Thoracic aorta (tissue), 2 donors: Measurements from ENCODE around the gene PARP15. TPM values are rescaled to one million over a fixed set of nuclear protein-coding genes. Genes with fewer than 3 reads are reported as not detected.
A peak's percentile ranks its signal among the peaks of the same experiment; 100 is the strongest.

Source experiments
- ATAC-seq: fragments of 150-250 bp; one replicate; pipeline ENCODE4 v1.8.0; 2017; ENCODE audit warnings: low read depth; ENCODE audit not compliant: insufficient number of reproducible peaks, low FRiP score
- DNase-seq: peaks from one replicate; pipeline ENCODE4 v3.0.0-alpha.2; 2020; ENCODE audit warnings: low spot score
- H3K27ac ChIP-seq, 2 donors: fragments of 200-600 bp; sonication (generic); 1 replicate in 1 of 2; 2 replicates in 1 of 2; pipeline ENCODE4 v1.5.1; 2016; ENCODE audit warnings: mild to moderate bottlenecking in 2 of 2, moderate library complexity in 2 of 2
- H3K27me3 ChIP-seq: fragments of 200-600 bp; sonication (generic); replicated peaks from 2 replicates; pipeline ENCODE4 v1.6.0; 2016; ENCODE audit warnings: mild to moderate bottlenecking; ENCODE audit not compliant: insufficient read depth
- H3K36me3 ChIP-seq: fragments of 200-600 bp; sonication (generic); one replicate; pipeline ENCODE4 v1.5.1; 2016
- H3K4me1 ChIP-seq, 2 donors: fragments of 200-600 bp; sonication (generic); 1 replicate in 1 of 2; 2 replicates in 1 of 2; pipeline versions ENCODE4 v1.5.1 to v1.6.0; 2016; ENCODE audit warnings: low read depth in 2 of 2, mild to moderate bottlenecking in 1 of 2; ENCODE audit not compliant: control insufficient read depth in 1 of 2
- H3K4me3 ChIP-seq: fragments of 200-600 bp; sonication (generic); 2 replicates; pipeline ENCODE4 v1.5.1; 2016; ENCODE audit warnings: mild to moderate bottlenecking
- H3K9me3 ChIP-seq: fragments of 200-600 bp; sonication (generic); 2 replicates; pipeline ENCODE4 v1.5.1; 2016
- CTCF ChIP-seq: fragments of 200-600 bp; sonication (generic); IDR thresholded peaks from one replicate; pipeline ENCODE4 v1.5.1; 2019; ENCODE audit warnings: antibody characterized with exemption
- total RNA-seq, 2 donors: library from RNA; depleted of rRNA; stranded (reverse); fragments of >200 nt; gene quantifications; one replicate each; pipeline versions ENCODE4 v1.1.0 to v1.2.3, GENCODE V29; 2016

PARP15 gene
- total RNA-seq, 2 donors from 2014 or later: 4.0 to 4.1 TPM

DNA sequence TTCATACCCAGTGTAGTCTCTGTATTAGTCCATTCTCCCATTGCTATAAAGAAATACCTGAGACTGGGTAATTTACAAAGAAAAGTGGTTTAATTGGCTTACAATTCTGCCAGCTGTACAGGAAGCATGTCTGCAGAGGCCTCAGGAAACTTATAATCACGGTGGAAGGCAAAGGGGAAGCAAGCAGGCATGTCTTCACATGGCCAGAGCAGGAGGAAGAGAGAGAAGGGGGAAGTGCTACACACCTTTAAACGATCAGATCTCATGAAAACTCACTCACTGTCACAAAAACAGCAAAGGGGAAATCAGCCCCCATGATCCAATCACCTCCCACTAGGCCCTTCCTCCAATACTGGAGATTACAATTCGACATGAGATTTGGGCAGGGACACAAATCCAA, 96.9 kb downstream of the PARP15 start:
- H3K27ac ChIP-seq: no peak overlapping the region
- H3K4me1 ChIP-seq: peaks cover 3 to 7% of the 10 kb centered on the region in 2 donors
- no peak for TF ChIP-seq CTCF
- no peaks in the 10 kb centered on the region for H3K36me3 ChIP-seq
- no peaks in the 10 kb centered on the region for H3K9me3 ChIP-seq
- H3K4me3 ChIP-seq: no peak overlapping the region
- ATAC-seq (no peak), DNase-seq (no peak)
- H3K27me3 ChIP-seq: no peaks in the 10 kb centered on the region

- H3K27ac ChIP-seq: no peak overlapping the region
- ATAC-seq (no peak), DNase-seq (no peak)
- H3K36me3 ChIP-seq: no peaks in the 10 kb centered on the region
- H3K4me1 ChIP-seq: peaks cover 10 to 21% of the 10 kb centered on the region in 2 donors
- TF ChIP-seq CTCF: no peak
- no peak overlapping the region for H3K4me3 ChIP-seq
- H3K27me3 ChIP-seq: no peaks in the 10 kb centered on the region
- no peaks in the 10 kb centered on the region for H3K9me3 ChIP-seq
Measured at GRCh38 chr3:122676759-122677158, 99.3 kb downstream of the PARP15 start.

DNA sequence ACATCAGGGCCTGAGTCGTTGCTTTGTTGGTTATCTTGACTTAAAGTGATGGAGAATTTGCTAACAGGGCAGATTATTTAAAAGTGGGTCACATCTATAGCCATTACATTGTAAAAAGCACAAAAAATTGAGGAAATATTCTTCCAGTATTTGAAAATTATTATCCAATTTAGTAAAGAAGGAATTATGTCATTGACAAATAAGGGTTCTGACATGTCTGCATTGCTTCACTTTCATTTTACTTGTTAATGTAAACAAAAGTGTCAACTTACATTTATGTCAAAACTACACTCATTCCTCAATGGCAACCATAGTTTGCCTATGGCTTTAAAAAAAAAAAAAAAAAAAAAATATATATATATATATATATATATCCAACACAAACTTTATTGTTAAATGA, 99.8 kb downstream of the PARP15 start:
- H3K36me3 ChIP-seq: no peaks in the 10 kb centered on the region
- DNase-seq (no peak), ATAC-seq (no peak)
- H3K4me3 ChIP-seq: no peak overlapping the region
- H3K27me3 ChIP-seq: no peaks in the 10 kb centered on the region
- TF ChIP-seq CTCF: no peak
- H3K27ac ChIP-seq: no peak overlapping the region
- peaks cover 15 to 25% of the 10 kb centered on the region in 2 donors for H3K4me1 ChIP-seq
- no peaks in the 10 kb centered on the region for H3K9me3 ChIP-seq

DNA sequence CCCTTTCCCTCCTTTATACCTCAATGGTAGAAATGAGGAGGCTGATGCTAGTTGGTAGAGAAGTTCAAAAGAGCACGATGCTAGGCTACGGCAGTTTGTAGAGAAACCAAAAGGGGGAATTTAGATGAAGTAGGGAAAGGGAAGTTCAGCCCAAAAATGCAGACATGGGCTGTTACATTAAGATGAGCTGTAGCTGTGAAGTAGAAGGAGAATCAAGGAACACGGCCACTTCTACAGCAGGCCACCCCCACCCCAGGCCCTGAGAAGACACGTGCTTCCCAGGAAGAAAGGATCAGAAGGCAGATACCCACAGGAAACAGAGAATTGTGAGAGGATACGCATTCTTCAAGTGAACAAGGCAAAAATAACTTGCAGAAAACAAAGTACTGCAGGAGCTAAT, 101.1 kb downstream of the PARP15 start:
- H3K4me3 ChIP-seq: peak overlapping the region; percentile 97
- TF ChIP-seq CTCF: no peak

DNA sequence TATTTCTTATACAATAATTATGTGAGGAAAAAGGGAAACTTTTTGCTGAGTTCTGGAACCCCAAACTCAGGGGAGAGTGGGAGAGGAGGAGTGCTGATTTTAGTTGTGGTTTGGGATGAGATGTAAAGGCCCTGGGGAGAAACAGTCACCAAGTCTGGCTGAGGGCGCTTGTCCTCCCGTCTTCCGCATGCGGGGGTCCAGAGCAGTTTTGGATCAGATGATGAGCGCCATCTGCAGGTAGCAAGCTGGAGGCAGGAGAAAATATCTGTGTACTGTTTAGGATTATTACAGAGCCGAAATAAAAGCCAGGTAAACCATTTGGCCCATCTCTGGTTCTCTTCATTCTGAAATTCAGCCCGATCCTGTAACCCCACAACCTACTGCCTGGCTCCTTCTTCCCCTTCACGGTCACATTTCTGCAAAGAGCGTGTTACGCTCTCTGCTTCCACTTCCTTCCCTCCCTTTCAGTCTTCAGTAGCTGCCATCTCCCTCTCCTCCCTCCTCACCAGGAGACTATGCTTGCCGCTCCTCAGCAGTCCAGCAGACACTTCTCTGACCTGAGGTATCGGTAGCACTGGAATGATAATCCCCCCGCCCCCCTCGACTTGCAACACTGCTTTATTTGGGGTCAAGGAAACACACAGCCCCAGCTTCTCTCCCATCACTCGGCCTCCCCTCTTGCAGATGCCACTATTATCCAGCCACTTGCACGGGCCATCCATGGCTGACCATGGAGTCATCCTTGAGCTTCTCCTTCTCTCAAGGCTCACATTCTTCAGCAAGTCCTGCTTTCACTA, 101.8 kb downstream of the PARP15 start:
- DNase-seq: peak; percentile 76
- ATAC-seq: no peak
- peak overlapping the region; percentile 93 for H3K27ac ChIP-seq
- H3K4me1 ChIP-seq: peaks cover 26 to 35% of the 10 kb centered on the region in 2 donors
- peak; percentile 81 for TF ChIP-seq CTCF
- H3K4me3 ChIP-seq: peak overlapping the region; percentile 97
- H3K9me3 ChIP-seq: no peaks in the 10 kb centered on the region
- no peaks in the 10 kb centered on the region for H3K27me3 ChIP-seq
- no peaks in the 10 kb centered on the region for H3K36me3 ChIP-seq

More for the DNA sequence above, 101.1 kb downstream of the PARP15 start:
- ATAC-seq (no peak), DNase-seq (no peak)
- Histone ChIP-seq H3K4me1 (peaks cover 26 to 35% of the 10 kb centered on the region in 2 donors), H3K27ac (peak overlapping the region in 1 of 2 donors; percentile 93), H3K9me3 (no peaks in the 10 kb centered on the region), H3K27me3 (no peaks in the 10 kb centered on the region), H3K36me3 (no peaks in the 10 kb centered on the region)
